BJ (cell line): Measurements from ENCODE around the gene ZNF57. TPM values are rescaled to one million over a fixed set of nuclear protein-coding genes. Genes with fewer than 3 reads are reported as not detected.

Experiments
- CTCF ChIA-PET: fragments of 350-600 bp; formaldehyde crosslinking; extraction: SDS; loops from one replicate; lab custom pipeline; 2021; ENCODE audit warnings: antibody characterized with exemption, inconsistent platforms; lab: Yijun Ruan, JAX
- POLR2A ChIA-PET: fragments of 300-600 bp; sonication (Branson Sonifier 250); formaldehyde crosslinking; extraction: SDS; loops from one replicate; lab custom pipeline; 2021; ENCODE audit warnings: antibody characterized with exemption; lab: Charles Lee
- DNase-seq: peaks from one replicate; pipeline ENCODE4 v3.0.0-alpha.2; 2011; ENCODE audit warnings: low read depth
- H3K27me3 ChIP-seq: 2 replicates; pipeline ENCODE4 v1.6.0; 2011; ENCODE audit warnings: low read length; ENCODE audit not compliant: control insufficient read depth, insufficient read depth
- H3K36me3 ChIP-seq: 2 replicates; pipeline ENCODE4 v1.5.1; 2011; ENCODE audit warnings: low read length; ENCODE audit not compliant: control insufficient read depth, insufficient read depth
- H3K4me3 ChIP-seq: 2 replicates; pipeline ENCODE4 v1.5.1; 2011; ENCODE audit warnings: low read depth, mild to moderate bottlenecking, control low read depth, low read length
- CTCF ChIP-seq: IDR thresholded peaks from 2 replicates; pipeline ENCODE4 v1.5.1; 2011; ENCODE audit warnings: low read depth, mild to moderate bottlenecking, control low read depth, inconsistent platforms, low read length, moderate library complexity; ENCODE audit not compliant: insufficient read depth
- polyA plus RNA-seq: library from polyadenylated mRNA; depleted of rRNA; stranded (reverse); fragments of >200 nt; gene quantifications from 2 replicates; pipeline ENCODE4 v1.2.3, GENCODE V29; 2011

ZNF57 gene
- polyA plus RNA-seq, 1 experiment: 1.8 TPM

DNA sequence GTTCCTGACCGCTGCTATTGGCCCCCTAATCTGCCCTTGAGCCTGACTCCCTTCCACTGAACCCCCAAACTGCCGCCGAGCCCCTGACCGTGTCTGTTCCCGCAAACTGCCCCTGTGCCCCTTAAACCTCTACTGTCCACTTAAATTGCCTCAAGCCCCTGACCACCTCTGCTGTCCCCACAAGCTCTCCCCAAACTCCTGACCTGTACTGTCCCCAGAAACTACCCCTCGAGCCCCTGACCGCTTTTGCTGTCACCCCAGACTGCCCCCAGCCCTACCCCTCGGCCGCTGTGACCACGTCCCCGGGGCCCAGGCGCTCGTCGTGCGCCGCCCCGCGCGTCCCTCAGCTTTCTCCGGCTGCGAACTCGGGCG is 43.7 kb downstream of the ZNF57 start:
- TF ChIP-seq CTCF: no peak
- Histone ChIP-seq H3K4me3 (peak overlapping the region; percentile 97), H3K27me3 (no peaks in the 10 kb centered on the region), H3K36me3 (no peaks in the 10 kb centered on the region)
- CTCF ChIA-PET: no interaction called here
- POLR2A ChIA-PET: no interaction called here
- no peak for DNase-seq

DNA sequence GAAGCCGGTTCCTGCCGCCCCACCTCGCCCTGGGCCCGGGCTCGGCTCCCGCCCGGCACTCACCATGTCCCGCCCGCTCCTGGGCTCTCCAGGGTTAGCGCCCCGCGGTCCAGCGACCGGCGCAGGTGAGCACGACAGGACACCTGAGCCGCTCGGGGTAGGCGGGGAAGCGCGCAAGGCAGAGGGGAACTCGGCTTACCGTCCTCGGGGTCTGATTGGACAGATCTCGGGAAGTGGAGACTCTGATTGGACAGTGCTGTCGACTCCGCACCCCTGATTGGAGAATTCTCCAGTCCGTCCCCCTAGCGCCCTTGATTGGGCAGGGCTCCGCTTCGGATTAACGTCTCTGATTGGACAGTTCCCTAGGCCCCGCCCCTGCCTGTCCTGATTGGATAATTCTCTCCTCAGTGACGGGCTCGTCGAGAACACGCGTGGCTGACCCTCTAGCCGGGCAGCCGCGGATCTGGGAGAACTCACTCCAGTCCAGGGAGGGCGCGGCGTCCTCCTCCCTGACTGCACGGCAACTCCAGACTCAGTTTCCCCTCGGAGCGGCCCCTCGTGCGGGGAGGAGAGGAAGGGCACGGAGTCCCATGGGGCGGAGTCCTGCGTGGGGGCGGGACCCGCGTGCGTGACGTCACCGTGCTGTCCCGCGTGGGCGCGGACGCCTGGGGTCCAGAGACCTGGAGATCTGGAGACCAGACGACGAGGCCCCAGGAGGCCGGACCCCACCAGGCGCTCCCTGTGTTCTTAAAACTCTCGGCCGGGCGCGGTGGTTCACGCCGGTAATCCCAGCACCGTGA is 44.2 kb downstream of the ZNF57 start, which contains the start of gene ZNF77:
Gene ZNF77 (minus strand): TSS at position 197 of the 800 bp plus-strand sequence. CDS start 131 bp downstream, at position 66.
- POLR2A ChIA-PET: no interaction called here
- Histone ChIP-seq H3K4me3 (peak within 1 kb of the TSS; percentile 97), H3K36me3 (no peaks in the 10 kb centered on the region), H3K27me3 (no peaks in the 10 kb centered on the region)
- TF ChIP-seq CTCF: no peak
- CTCF ChIA-PET: no interaction called here
- peak; percentile 94 for DNase-seq

- Histone ChIP-seq H3K4me3 (peak overlapping the region; percentile 97), H3K27me3 (no peaks in the 10 kb centered on the region), H3K36me3 (no peaks in the 10 kb centered on the region)
- TF ChIP-seq CTCF: no peak
- ChIA-PET POLR2A (no interaction called here), CTCF (no interaction called here)
- no peak for DNase-seq
Measured at GRCh38 chr19:2945575-2946184, 45.0 kb downstream of the ZNF57 start.

- ChIA-PET CTCF (interaction anchor here (0.6 to 4.8 kb wide), 25 partner anchors 9 to 306 kb away, joined by 3 to 55 read pairs (median 5); no protein-coding TSS in a partner anchor), POLR2A (interaction anchor here (0.6 to 0.9 kb wide), 2 partner anchors 13 to 26 kb away, joined by 3 to 17 read pairs; no protein-coding TSS in a partner anchor)
- Histone ChIP-seq H3K36me3 (no peaks in the 10 kb centered on the region), H3K4me3 (peak overlapping the region; percentile 77), H3K27me3 (no peaks in the 10 kb centered on the region; the same call in 1 of the 2 replicates)
- no peak for DNase-seq
- TF ChIP-seq CTCF: no peak
Measured at GRCh38 chr19:2949939-2950285, 49.2 kb downstream of the ZNF57 start.

DNA sequence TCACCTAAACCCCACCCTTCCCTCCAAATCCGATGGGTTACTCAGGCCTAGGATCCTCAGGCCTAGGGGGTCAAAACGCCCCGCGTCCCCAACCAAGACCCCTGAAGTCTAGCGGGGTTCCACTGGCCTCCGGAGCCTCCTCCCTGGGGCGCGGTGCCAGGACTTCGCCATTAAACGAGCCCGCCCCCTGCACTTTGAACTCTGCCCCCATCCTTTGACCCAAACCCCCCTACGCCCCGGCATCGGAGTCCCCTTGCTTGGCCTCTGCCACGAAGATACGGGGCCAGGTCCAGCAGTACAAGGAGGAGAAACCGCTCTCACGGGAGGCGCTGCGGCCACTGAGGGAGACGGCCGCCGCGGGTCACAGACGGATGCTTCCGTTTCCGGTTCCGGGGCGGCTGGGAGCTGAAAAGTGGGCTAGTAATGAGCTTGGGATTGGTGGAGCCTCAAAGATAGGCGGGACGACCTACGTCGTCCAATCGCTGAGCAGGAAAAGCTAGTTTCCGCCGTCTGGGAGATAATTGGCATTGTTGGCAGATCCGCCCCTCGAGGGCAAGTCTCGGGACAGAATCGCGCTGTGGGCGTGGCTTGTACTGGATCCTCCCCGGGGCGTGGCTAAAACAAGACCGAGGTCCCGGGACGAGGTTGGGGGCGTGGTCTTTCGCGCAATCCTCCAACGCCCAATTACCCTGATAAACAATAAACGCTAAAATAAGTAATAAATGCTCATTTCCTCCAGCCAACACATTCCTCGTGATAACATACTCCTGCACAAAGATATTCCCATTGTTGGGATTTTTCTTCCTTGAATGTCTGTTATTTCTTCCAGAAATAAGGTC is 49.8 kb downstream of the ZNF57 start:
- Histone ChIP-seq H3K36me3 (no peaks in the 10 kb centered on the region), H3K4me3 (peak overlapping the region; percentile 77), H3K27me3 (no peaks in the 10 kb centered on the region; the same call in 1 of the 2 replicates)
- CTCF ChIA-PET: interaction anchor here (0.6 to 4.8 kb wide), 37 partner anchors 9 to 535 kb away, joined by 3 to 55 read pairs (median 5); partner anchors contain the start of gene NCLN
- POLR2A ChIA-PET: interaction anchor here (0.5 to 0.9 kb wide), 5 partner anchors 12 to 335 kb away, joined by 3 to 17 read pairs (median 3); no protein-coding TSS in a partner anchor
- TF ChIP-seq CTCF: no peak
- peak; percentile 97 for DNase-seq
